Measurements from ENCODE around the gene SSBP3. TPM values are rescaled to one million over a fixed set of nuclear protein-coding genes. Genes with fewer than 3 reads are reported as not detected.

SSBP3 gene
- polyA plus RNA-seq, 1 of the 3 experiments (the other 2 are of a cell fraction): 26.2 TPM

DNA sequence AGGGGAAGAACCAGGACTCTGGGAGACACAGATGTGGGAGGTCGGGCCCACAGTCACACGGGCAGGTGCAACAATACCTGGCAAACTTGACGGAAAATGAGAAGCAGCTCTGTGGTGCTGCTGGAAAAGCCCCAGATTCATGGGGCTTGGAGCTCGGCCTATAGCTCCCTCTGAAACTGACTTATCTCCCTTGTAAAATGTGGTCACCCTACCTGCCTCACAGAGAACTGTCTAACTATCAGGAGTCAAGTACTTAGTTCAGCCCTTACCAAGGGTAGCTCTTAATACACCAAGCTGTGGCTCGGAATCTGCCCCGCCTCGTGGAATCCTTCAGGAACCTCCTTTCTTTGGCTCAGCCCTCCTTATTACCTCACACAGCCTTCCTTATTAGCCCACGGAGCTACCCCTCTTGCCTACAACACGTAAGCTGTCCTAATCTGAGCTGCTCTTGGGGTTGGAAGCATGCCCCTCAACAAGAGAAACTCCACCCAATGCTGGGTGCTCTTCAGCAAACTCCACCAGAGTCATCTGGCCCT, 137.4 kb downstream of the SSBP3 start:
- peaks cover 0 to 2% of the 10 kb centered on the region in 2 experiments for H3K36me3 ChIP-seq (replicated peaks in 1 of 2; ENCODE audit: control insufficient read depth in 1 of 2, insufficient read depth in 2 of 2, low read length in 1 of 2)
- no peaks in the 10 kb centered on the region for H3K79me2 ChIP-seq (ENCODE audit: insufficient read depth)
- 93% methylated on average over 8 of the region's 9 CpGs for WGBS (ENCODE audit: low lambda C conversion rate)
- peaks cover 0 to 20% of the 10 kb centered on the region in 2 experiments; a peak in 2 of 4 replicates for H3K4me1 ChIP-seq (ENCODE audit: control insufficient read depth in 1 of 2, insufficient read depth in 2 of 2, low read depth in 1 of 2, low read length in 1 of 2)
- no peak overlapping the region; a peak in 1 of 4 replicates for H3K27ac ChIP-seq (ENCODE audit: low read depth in 2 of 2, low read length in 1 of 2)
- H3F3A ChIP-seq (replicated peaks; ENCODE audit: insufficient read depth): no peaks in the 10 kb centered on the region
- no peaks in the 10 kb centered on the region for H3K9me3 ChIP-seq
- DNase-seq: no peak
- TF ChIP-seq SIN3A (IDR thresholded peaks at IDR 0.05; ENCODE audit: borderline replicate concordance, low read depth, low read length) (no peak), EP300 (IDR thresholded peaks at IDR 0.05; ENCODE audit: borderline replicate concordance in 1 of 2, low read depth in 1 of 2, low read length in 1 of 2) (no peak), POLR2AphosphoS5 (IDR thresholded peaks at IDR 0.05; ENCODE audit: low read depth, low read length) (no peak), RAD21 (IDR thresholded peaks at IDR 0.05; ENCODE audit: low read length) (no peak), GABPA (IDR thresholded peaks at IDR 0.05; ENCODE audit: low read depth) (no peak), MEF2A (IDR thresholded peaks at IDR 0.05; ENCODE audit: borderline replicate concordance, low read depth) (no peak), TEAD4 (IDR thresholded peaks at IDR 0.05; ENCODE audit: borderline replicate concordance, insufficient read depth) (no peak), TAF1 (IDR thresholded peaks at IDR 0.05; ENCODE audit: borderline replicate concordance, low read depth, low read length) (no peak), CHD2 (IDR thresholded peaks at IDR 0.05; ENCODE audit: low read length, partially characterized antibody) (no peak), RFX5 (IDR thresholded peaks at IDR 0.05; ENCODE audit: low read length) (no peak), RXRA (IDR thresholded peaks at IDR 0.05; ENCODE audit: borderline replicate concordance, low read depth) (no peak), JUND (IDR thresholded peaks at IDR 0.05) (no peak), RCOR1 (IDR thresholded peaks at IDR 0.05; ENCODE audit: low read length) (no peak), TCF12 (IDR thresholded peaks at IDR 0.05) (no peak), EZH2phosphoT487 (IDR thresholded peaks at IDR 0.05; ENCODE audit: borderline replicate concordance, low read depth) (no peak)
- TF ChIP-seq, protein P1, sequence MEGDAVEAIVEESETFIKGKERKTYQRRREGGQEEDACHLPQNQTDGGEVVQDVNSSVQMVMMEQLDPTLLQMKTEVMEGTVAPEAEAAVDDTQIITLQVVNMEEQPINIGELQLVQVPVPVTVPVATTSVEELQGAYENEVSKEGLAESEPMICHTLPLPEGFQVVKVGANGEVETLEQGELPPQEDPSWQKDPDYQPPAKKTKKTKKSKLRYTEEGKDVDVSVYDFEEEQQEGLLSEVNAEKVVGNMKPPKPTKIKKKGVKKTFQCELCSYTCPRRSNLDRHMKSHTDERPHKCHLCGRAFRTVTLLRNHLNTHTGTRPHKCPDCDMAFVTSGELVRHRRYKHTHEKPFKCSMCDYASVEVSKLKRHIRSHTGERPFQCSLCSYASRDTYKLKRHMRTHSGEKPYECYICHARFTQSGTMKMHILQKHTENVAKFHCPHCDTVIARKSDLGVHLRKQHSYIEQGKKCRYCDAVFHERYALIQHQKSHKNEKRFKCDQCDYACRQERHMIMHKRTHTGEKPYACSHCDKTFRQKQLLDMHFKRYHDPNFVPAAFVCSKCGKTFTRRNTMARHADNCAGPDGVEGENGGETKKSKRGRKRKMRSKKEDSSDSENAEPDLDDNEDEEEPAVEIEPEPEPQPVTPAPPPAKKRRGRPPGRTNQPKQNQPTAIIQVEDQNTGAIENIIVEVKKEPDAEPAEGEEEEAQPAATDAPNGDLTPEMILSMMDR (IDR thresholded peaks at IDR 0.05): no peak
- TF ChIP-seq, protein P2, sequence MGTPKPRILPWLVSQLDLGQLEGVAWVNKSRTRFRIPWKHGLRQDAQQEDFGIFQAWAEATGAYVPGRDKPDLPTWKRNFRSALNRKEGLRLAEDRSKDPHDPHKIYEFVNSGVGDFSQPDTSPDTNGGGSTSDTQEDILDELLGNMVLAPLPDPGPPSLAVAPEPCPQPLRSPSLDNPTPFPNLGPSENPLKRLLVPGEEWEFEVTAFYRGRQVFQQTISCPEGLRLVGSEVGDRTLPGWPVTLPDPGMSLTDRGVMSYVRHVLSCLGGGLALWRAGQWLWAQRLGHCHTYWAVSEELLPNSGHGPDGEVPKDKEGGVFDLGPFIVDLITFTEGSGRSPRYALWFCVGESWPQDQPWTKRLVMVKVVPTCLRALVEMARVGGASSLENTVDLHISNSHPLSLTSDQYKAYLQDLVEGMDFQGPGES (IDR thresholded peaks at IDR 0.05; ENCODE audit: low read depth, low read length): no peak
- TF ChIP-seq, protein P3, sequence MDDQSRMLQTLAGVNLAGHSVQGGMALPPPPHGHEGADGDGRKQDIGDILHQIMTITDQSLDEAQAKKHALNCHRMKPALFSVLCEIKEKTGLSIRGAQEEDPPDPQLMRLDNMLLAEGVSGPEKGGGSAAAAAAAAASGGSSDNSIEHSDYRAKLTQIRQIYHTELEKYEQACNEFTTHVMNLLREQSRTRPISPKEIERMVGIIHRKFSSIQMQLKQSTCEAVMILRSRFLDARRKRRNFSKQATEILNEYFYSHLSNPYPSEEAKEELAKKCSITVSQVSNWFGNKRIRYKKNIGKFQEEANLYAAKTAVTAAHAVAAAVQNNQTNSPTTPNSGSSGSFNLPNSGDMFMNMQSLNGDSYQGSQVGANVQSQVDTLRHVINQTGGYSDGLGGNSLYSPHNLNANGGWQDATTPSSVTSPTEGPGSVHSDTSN (IDR thresholded peaks at IDR 0.05): no peak
- TF ChIP-seq, protein P4, sequence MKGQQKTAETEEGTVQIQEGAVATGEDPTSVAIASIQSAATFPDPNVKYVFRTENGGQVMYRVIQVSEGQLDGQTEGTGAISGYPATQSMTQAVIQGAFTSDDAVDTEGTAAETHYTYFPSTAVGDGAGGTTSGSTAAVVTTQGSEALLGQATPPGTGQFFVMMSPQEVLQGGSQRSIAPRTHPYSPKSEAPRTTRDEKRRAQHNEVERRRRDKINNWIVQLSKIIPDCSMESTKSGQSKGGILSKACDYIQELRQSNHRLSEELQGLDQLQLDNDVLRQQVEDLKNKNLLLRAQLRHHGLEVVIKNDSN (IDR thresholded peaks at IDR 0.05; ENCODE audit: borderline replicate concordance, low read depth): no peak
- TF ChIP-seq, protein P5, sequence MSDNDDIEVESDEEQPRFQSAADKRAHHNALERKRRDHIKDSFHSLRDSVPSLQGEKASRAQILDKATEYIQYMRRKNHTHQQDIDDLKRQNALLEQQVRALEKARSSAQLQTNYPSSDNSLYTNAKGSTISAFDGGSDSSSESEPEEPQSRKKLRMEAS (IDR thresholded peaks at IDR 0.05; ENCODE audit: low read depth): no peak
- no peak overlapping the region for H3K9ac ChIP-seq
- ChIA-PET CTCF (interaction anchor here (1.2 to 1.4 kb wide), 3 partner anchors 10 to 50 kb away, joined by 3 to 4 read pairs (median 3); no protein-coding TSS in a partner anchor), POLR2A (interaction anchor here (1.0 kb wide), 1 partner anchor 41 kb away, joined by 3 read pairs; no protein-coding TSS in a partner anchor)
- no peak overlapping the region for H3K4me3 ChIP-seq (ENCODE audit: low read depth in 2 of 2, low read length in 1 of 2)
- H2AFZ ChIP-seq (ENCODE audit: low read depth): no peak overlapping the region
- no peaks in the 10 kb centered on the region for H3K27me3 ChIP-seq (ENCODE audit: insufficient read depth)
- no peak overlapping the region for H3K4me2 ChIP-seq
- peaks cover 4% of the 10 kb centered on the region; the same call in 1 of the 2 replicates for H4K20me1 ChIP-seq (ENCODE audit: insufficient read depth)
- no peaks in the 10 kb centered on the region for H3K9me2 ChIP-seq
